Endothelial cell of umbilical vein (primary cell): ENCODE results near the gene SAP25. TPM values are rescaled to one million over a fixed set of nuclear protein-coding genes. Genes with fewer than 3 reads are reported as not detected.

ENCODE experiments used
- BruUV-seq: library from RNA; stranded (reverse); fragments of 400-500 nt; replicated peaks from 2 replicates; lab custom pipeline; 2021; lab: Mats Ljungman, UMichigan
- CTCF ChIA-PET: fragments of 300-600, 350-600 bp; sonication (Branson Sonifier 250); formaldehyde crosslinking; loops from one replicate; lab custom pipeline; 2021; ENCODE audit warnings: antibody characterized with exemption, inconsistent platforms; lab: Charles Lee
- POLR2A ChIA-PET: fragments of 300-600, 350-600 bp; sonication (Branson Sonifier 250); formaldehyde crosslinking; loops from one replicate; lab custom pipeline; 2021; ENCODE audit warnings: antibody characterized with exemption, inconsistent platforms; lab: Charles Lee
- DNase-seq: peaks from one replicate; pipeline ENCODE4 v3.0.0-alpha.2; 2011; ENCODE audit warnings: low read depth, low spot score
- FAIRE-seq: peaks from 2 replicates; lab custom pipeline; 2011; peaks lifted over from hg19 to GRCh38; lab: Jason Lieb, UNC
- H2AFZ ChIP-seq: 2 replicates; pipeline ENCODE4 v1.6.0; 2012; ENCODE audit warnings: low read depth, low read length, control low read depth, inconsistent platforms
- H3K27ac ChIP-seq: 2 replicates; pipeline ENCODE4 v1.5.1; 2011; ENCODE audit warnings: low read depth, mild to moderate bottlenecking, control low read depth, low read length, moderate library complexity; ENCODE audit not compliant: insufficient read depth
- H3K27me3 ChIP-seq, 2 experiments: 2 replicates each; pipeline versions ENCODE4 v1.6.0 to v1.6.1; 2011; ENCODE audit warnings: low read length in 2 of 2, mixed read lengths in 1 of 2; ENCODE audit not compliant: control insufficient read depth in 2 of 2, insufficient read depth in 2 of 2
- H3K36me3 ChIP-seq, 2 experiments: 2 replicates in 1 of 2; 3 replicates in 1 of 2; pipeline ENCODE4 v1.5.1; 2011; ENCODE audit warnings: low read length in 2 of 2, mild to moderate bottlenecking in 1 of 2, moderate library complexity in 1 of 2; ENCODE audit not compliant: control insufficient read depth in 2 of 2, insufficient read depth in 2 of 2; ENCODE audit errors: extremely low read depth in 1 of 2
- H3K4me1 ChIP-seq: 3 replicates; pipeline ENCODE4 v1.5.1; 2011; ENCODE audit warnings: mild to moderate bottlenecking, low read length; ENCODE audit not compliant: control insufficient read depth, insufficient read depth; ENCODE audit errors: extremely low read depth
- H3K4me2 ChIP-seq: 2 replicates; pipeline ENCODE4 v1.6.1; 2011; ENCODE audit warnings: low read length, control low read depth, mixed read lengths; ENCODE audit not compliant: insufficient read depth
- H3K4me3 ChIP-seq, 3 experiments: fragments of 200-600 bp in 1 of 3; sonication (generic), shearing (Covaris generic) in 1 of 3; replicated peaks in 1 of 3; 2 replicates each; pipeline ENCODE4 v1.5.1; 2011 to 2016; ENCODE audit warnings: control low read depth in 3 of 3, low read length in 3 of 3, mild to moderate bottlenecking in 2 of 3, inconsistent platforms in 1 of 3, low read depth in 1 of 3, moderate library complexity in 1 of 3; ENCODE audit not compliant: insufficient read depth in 1 of 3
- H3K79me2 ChIP-seq: 2 replicates; pipeline ENCODE4 v1.6.0; 2012; ENCODE audit warnings: low read length, inconsistent platforms; ENCODE audit not compliant: control insufficient read depth, insufficient read depth
- H3K9ac ChIP-seq: replicated peaks from 2 replicates; pipeline ENCODE3; 2011; ENCODE audit warnings: low read length, control low read depth; ENCODE audit not compliant: insufficient read depth; ENCODE audit errors: extremely low read depth
- H3K9me1 ChIP-seq: replicated peaks from 3 replicates; pipeline ENCODE4 v1.6.0; 2011; ENCODE audit warnings: mild to moderate bottlenecking, low read length; ENCODE audit not compliant: control insufficient read depth, insufficient read depth; ENCODE audit errors: extremely low read depth
- H3K9me3 ChIP-seq: replicated peaks from 2 replicates; pipeline ENCODE4 v1.5.1; 2012; ENCODE audit warnings: low read length, inconsistent platforms; ENCODE audit not compliant: control insufficient read depth, insufficient read depth
- H4K20me1 ChIP-seq: replicated peaks from 2 replicates; pipeline ENCODE3; 2011; ENCODE audit warnings: mild to moderate bottlenecking, low read length; ENCODE audit not compliant: control insufficient read depth, insufficient read depth; ENCODE audit errors: extremely low read depth
- CTCF ChIP-seq, 2 donors: IDR thresholded peaks; 1 replicate in 1 of 2; 2 replicates in 1 of 2; pipeline ENCODE4 v1.5.1; 2011; ENCODE audit warnings: low read length in 2 of 2, mild to moderate bottlenecking in 2 of 2, moderate library complexity in 2 of 2, control low read depth in 1 of 2, inconsistent platforms in 1 of 2, low read depth in 1 of 2; ENCODE audit not compliant: insufficient read depth in 1 of 2; ENCODE audit errors: extremely low read depth in 1 of 2
- JUN ChIP-seq: IDR thresholded peaks from 2 replicates; pipeline ENCODE4 v1.6.1; 2011; ENCODE audit warnings: borderline replicate concordance, low read depth; ENCODE audit not compliant: insufficient read length, insufficient read depth
- dilution Hi-C: fragments of 300-500 bp; cut with MboI; formaldehyde crosslinking; loops from one replicate; pipeline ENCODE4 v1.15.0; 2019; ENCODE audit warnings: low sequenced_read_pairs; ENCODE audit not compliant: extremely low pct_ligation_motif_present
- intact Hi-C: fragments of 100-400 bp; cut with micrococcal nuclease; formaldehyde crosslinking; loops from one replicate; pipeline ENCODE4 v1.10.0; 2022
- polyA plus RNA-seq, 4 experiments: library from polyadenylated mRNA; depleted of rRNA in 3 of 4; stranded (reverse) in 3 of 4; unstranded in 1 of 4; fragments of >200 nt; gene quantifications; 2 replicates each; pipeline versions ENCODE4 v1.2.1 to v1.2.3, GENCODE V29; 2011 to 2012; ENCODE audit warnings: missing spikeins in 1 of 4
- total RNA-seq: library from RNA; stranded (reverse); gene quantifications from 2 replicates; pipeline ENCODE4 v1.2.3, GENCODE V29; 2021

SAP25 gene
- total and polyA plus RNA-seq, 2 donors (not counting 3 experiments of a cell fraction or from before 2014, with no cell fraction given): 3.2 TPM

- Histone ChIP-seq H3K9me1 (no peaks in the 10 kb centered on the region), H2AFZ (no peak overlapping the region), H3K4me3 (no peak overlapping the region), H3K79me2 (peaks cover 15% of the 10 kb centered on the region), H3K27me3 (peaks cover 0 to 4% of the 10 kb centered on the region in 2 experiments), H3K4me2 (no peak overlapping the region), H3K9ac (no peak overlapping the region), H3K4me1 (peaks cover 22% of the 10 kb centered on the region), H3K36me3 (no peaks in the 10 kb centered on the region), H4K20me1 (no peaks in the 10 kb centered on the region), H3K27ac (no peak overlapping the region), H3K9me3 (no peaks in the 10 kb centered on the region)
- ChIA-PET CTCF (interaction anchor here (0.6 to 3.8 kb wide), 36 partner anchors 8 to 264 kb away, joined by 3 to 34 read pairs (median 4); partner anchors contain the start of genes AGFG2, MOSPD3, PCOLCE and SLC12A9), POLR2A (no interaction called here)
- intact Hi-C loops: loop anchor here (1.0 to 10.0 kb wide), 3 partner anchors 24 to 276 kb away; partner anchors contain the start of genes GIGYF1 and TRIP6
- peak; percentile 84 for FAIRE-seq
- DNase-seq: peak; percentile 41
- dilution Hi-C loops: no loop called here
- BruUV-seq: no TSS peak
- TF ChIP-seq CTCF (IDR thresholded peaks at IDR 0.05; ENCODE audit: extremely low read depth in 1 of 2, insufficient read depth in 1 of 2, low read depth in 1 of 2, low read length in 2 of 2) (peak; percentile 32 to 41), JUN (no peak)
Observed at GRCh38 chr7:100588438-100588837, 14.7 kb upstream of the SAP25 start.
